CD1c-positive myeloid dendritic cell (primary cell): ENCODE measurements around the gene HRH2.

Source experiments
- DNase-seq: peaks from one replicate; pipeline ENCODE4 v3.0.0-alpha.2; 2016; ENCODE audit errors: extremely low spot score

Gene HRH2

GRCh38 chr5:175692235-175692995 is 34.5 kb downstream of the HRH2 start:
- no peak for DNase-seq

GRCh38 chr5:175692996-175693710 is 35.3 kb downstream of the HRH2 start:
- DNase-seq: peak; percentile 78

- DNase-seq: peak; percentile 25
These were observed 35.9 kb downstream of the HRH2 start for GRCh38 chr5:175693741-175694140.

GRCh38 chr5:175694371-175695160 is 36.7 kb downstream of the HRH2 start:
- peak; percentile 36 for DNase-seq

- peak; percentile 24 for DNase-seq
These were observed 37.6 kb downstream of the HRH2 start for GRCh38 chr5:175695161-175696126.

GRCh38 chr5:175696139-175696854 is 38.4 kb downstream of the HRH2 start:
- DNase-seq: peak; percentile 93

GRCh38 chr5:175696855-175697198 is 39.0 kb downstream of the HRH2 start:
- no peak for DNase-seq

GRCh38 chr5:175697846-175698245 is 40.0 kb downstream of the HRH2 start:
- no peak for DNase-seq

GRCh38 chr5:175698401-175699115 is 40.7 kb downstream of the HRH2 start:
- DNase-seq: no peak

GRCh38 chr5:175700991-175701390 is 43.1 kb downstream of the HRH2 start:
- DNase-seq: peak; percentile 19

GRCh38 chr5:175701797-175702196 is 43.9 kb downstream of the HRH2 start:
- no peak for DNase-seq

GRCh38 chr5:175706499-175706898 is 48.6 kb downstream of the HRH2 start:
- DNase-seq: no peak

- no peak for DNase-seq
These were observed 50.0 kb downstream of the HRH2 start for GRCh38 chr5:175707751-175708375.

GRCh38 chr5:175709276-175709781 is 51.5 kb downstream of the HRH2 start:
- DNase-seq: no peak

GRCh38 chr5:175710326-175710725 is 52.5 kb downstream of the HRH2 start:
- no peak for DNase-seq

- no peak for DNase-seq
These were observed 53.2 kb downstream of the HRH2 start for GRCh38 chr5:175711031-175711430.

GRCh38 chr5:175711472-175712312 is 53.8 kb downstream of the HRH2 start:
- DNase-seq: no peak

GRCh38 chr5:175712313-175712680 is 54.4 kb downstream of the HRH2 start:
- DNase-seq: no peak
